Heart left ventricle (tissue), 13 donors: ENCODE results near the gene TMEM43.

ENCODE experiments used
- CTCF ChIP-seq, 12 donors: fragments of 200-600 bp; sonication (generic) in 4 of 12; IDR thresholded peaks; one replicate each; pipeline versions ENCODE4 v1.5.0 to v1.8.0; 2018 to 2022; ENCODE audit warnings: antibody characterized with exemption in 12 of 12, mild to moderate bottlenecking in 5 of 12
- POLR2A ChIP-seq, 2 donors: fragments of 450-650 bp; IDR thresholded peaks; one replicate each; pipeline ENCODE4 v1.6.1; 2017; ENCODE audit warnings: antibody characterized with exemption in 2 of 2, mild to moderate bottlenecking in 2 of 2, moderate library complexity in 2 of 2
- donor health status: ischemic (EF 13 %, LVEDD 7.1; RV severe dilation, severe dysfunction).
- donor health status: DM: no; HTN: yes; CAD: no.
- donor health status: DM: no; HTN: no; CAD: no.
- donor health status: ischemic (EF 25% LVEDD 6.9; RV normal size, moderate dysfunction).
- donor health status: ischemic (EF 25% LVEDD 5.7; RV mildly dilated, moderate dysfunction).
- donor health status: ischemic (EF 35%, LVEDD 5.7; RV mildly dilated, moderate dysfunction).
- donor health status: nonischemic (EF 11% LVEDD 7.7; RV severe dilation, severe dysfunction).
- donor health status: DM: yes; HTN: yes; CAD: no.
- donor health status: PGD.
- donor health status: ischemic (EF 29% LVEDD 5.4; RV normal size, mild dysfunction).
- donor health status: nonischemic (EF 23%, LVEDD 6.1; RV moderate dilation, normal function).

DNA sequence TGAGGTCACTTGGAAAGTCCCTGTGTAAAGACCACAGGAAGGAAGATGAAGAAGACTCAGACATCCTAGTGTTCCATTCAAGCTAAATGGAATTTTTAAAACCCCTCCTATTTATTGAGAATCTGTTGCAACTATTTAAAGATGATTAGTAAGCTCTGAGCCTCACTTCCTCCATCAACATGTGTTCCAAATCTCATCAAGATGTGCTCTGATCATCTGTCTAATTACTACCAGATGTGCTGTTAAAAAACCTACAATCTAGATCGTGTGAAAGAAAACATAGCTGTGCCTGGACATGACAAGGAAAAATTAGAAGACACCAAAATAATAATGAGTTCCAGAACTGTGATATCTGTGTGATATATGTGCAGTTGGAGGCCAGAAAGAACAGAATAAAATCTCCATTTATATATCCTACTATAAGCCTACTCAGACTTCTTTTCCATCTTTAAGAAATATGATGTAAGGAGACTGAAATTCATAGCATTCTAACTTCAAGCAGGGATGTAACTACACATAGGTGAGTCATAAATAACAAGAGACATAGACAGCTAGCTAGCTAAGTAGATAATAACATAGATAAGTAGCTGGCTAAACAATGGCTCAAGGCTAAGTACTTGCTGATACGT is 45.8 kb downstream of the TMEM43 start:
- TF ChIP-seq POLR2A (IDR thresholded peaks at IDR 0.05) (no peak), CTCF (IDR thresholded peaks at IDR 0.05) (no peak)
